ENCODE measurements around the gene AGXT2.
A peak's percentile ranks its signal among the peaks of the same experiment; 100 is the strongest.
"Not testable (repeated sequence)": the region's sequence is repeated elsewhere in the genome, so short reads cannot be mapped to it uniquely, and the experiment has no call there.

Gene AGXT2

GRCh38 chr5:35050541-35051126 lies 2.9 kb upstream of the AGXT2 start:
- DNase-seq = no peak

GRCh38 chr5:35048910-35049309 lies 1.2 kb upstream of the AGXT2 start:
- no peak for DNase-seq

- peak; percentile 100 for DNase-seq
Measured at GRCh38 chr5:35046774-35047173, 975 bp downstream of the AGXT2 start.

- DNase-seq = no peak
Measured at GRCh38 chr5:35045280-35045679, 2.5 kb downstream of the AGXT2 start.

- no peak for DNase-seq
Measured at GRCh38 chr5:35044649-35045048, 3.1 kb downstream of the AGXT2 start.

- no peak for DNase-seq
Measured at GRCh38 chr5:35042781-35043180, 5.0 kb downstream of the AGXT2 start.

GRCh38 chr5:35041261-35041660 lies 6.5 kb downstream of the AGXT2 start:
- no peak for DNase-seq

GRCh38 chr5:35038891-35039290 lies 8.9 kb downstream of the AGXT2 start:
- DNase-seq = no peak

GRCh38 chr5:35036536-35036935 lies 11.2 kb downstream of the AGXT2 start:
- DNase-seq = no peak

GRCh38 chr5:35035929-35036328 lies 11.8 kb downstream of the AGXT2 start:
- DNase-seq = not testable (repeated sequence)

- DNase-seq = no peak
Measured at GRCh38 chr5:35035271-35035670, 12.5 kb downstream of the AGXT2 start.

GRCh38 chr5:35032356-35032755 lies 15.4 kb downstream of the AGXT2 start:
- no peak for DNase-seq

- DNase-seq = peak; percentile 46
Measured at GRCh38 chr5:35031276-35031675, 16.5 kb downstream of the AGXT2 start.

GRCh38 chr5:35030426-35031100 lies 17.2 kb downstream of the AGXT2 start:
- no peak for DNase-seq

GRCh38 chr5:35029333-35029732 lies 18.4 kb downstream of the AGXT2 start:
- DNase-seq = peak; percentile 87

GRCh38 chr5:35026941-35027340 lies 20.8 kb downstream of the AGXT2 start:
- no peak for DNase-seq

- DNase-seq = no peak
Measured at GRCh38 chr5:35026280-35026840, 21.4 kb downstream of the AGXT2 start.

- DNase-seq = no peak
Measured at GRCh38 chr5:35024911-35025510, 22.7 kb downstream of the AGXT2 start.

- DNase-seq = no peak
Measured at GRCh38 chr5:35023391-35024178, 24.2 kb downstream of the AGXT2 start.

- DNase-seq = no peak
Measured at GRCh38 chr5:35016174-35017051, 31.3 kb downstream of the AGXT2 start.

- DNase-seq = no peak
Measured at GRCh38 chr5:35015063-35015462, 32.7 kb downstream of the AGXT2 start.

GRCh38 chr5:35012796-35013195 lies 35.0 kb downstream of the AGXT2 start:
- no peak for DNase-seq
